ENCODE data around the gene NR1D2. TPM values are rescaled to one million over a fixed set of nuclear protein-coding genes. Genes with fewer than 3 reads are reported as not detected.
A peak's percentile ranks its signal among the peaks of the same experiment; 100 is the strongest.

The NR1D2 gene
- total RNA-seq, 1 experiment from 2014 or later, result 10.4 TPM

- no peak for DNase-seq (ENCODE audit: low read depth)
Measured at GRCh38 chr3:23931597-23931996, 13.5 kb upstream of the NR1D2 start.

- DNase-seq (ENCODE audit: low read depth), result no peak
Measured at GRCh38 chr3:23932571-23932970, 12.5 kb upstream of the NR1D2 start.

- no peak for DNase-seq (ENCODE audit: low read depth)
Measured at GRCh38 chr3:23934253-23934652, 10.8 kb upstream of the NR1D2 start.

GRCh38 chr3:23937296-23937695 is 7.8 kb upstream of the NR1D2 start:
- DNase-seq (ENCODE audit: low read depth), result no peak

- no peak for DNase-seq (ENCODE audit: low read depth)
Measured at GRCh38 chr3:23938688-23939087, 6.4 kb upstream of the NR1D2 start.

GRCh38 chr3:23940775-23941174 is 4.3 kb upstream of the NR1D2 start:
- no peak for DNase-seq (ENCODE audit: low read depth)

GRCh38 chr3:23941440-23941839 is 3.6 kb upstream of the NR1D2 start:
- no peak for DNase-seq (ENCODE audit: low read depth)

GRCh38 chr3:23942546-23942945 is 2.5 kb upstream of the NR1D2 start:
- no peak for DNase-seq (ENCODE audit: low read depth)

GRCh38 chr3:23944007-23944783 is 891 bp upstream of the NR1D2 start:
- DNase-seq (ENCODE audit: low read depth), result no peak

- no peak for DNase-seq (ENCODE audit: low read depth)
Measured at GRCh38 chr3:23945663-23945912, 502 bp downstream of the NR1D2 start.

GRCh38 chr3:23945913-23946687 is 1.0 kb downstream of the NR1D2 start:
- DNase-seq (ENCODE audit: low read depth), result peak; percentile 96

- DNase-seq (ENCODE audit: low read depth), result no peak
Measured at GRCh38 chr3:23948761-23949160, 3.7 kb downstream of the NR1D2 start.

GRCh38 chr3:23949784-23950183 is 4.7 kb downstream of the NR1D2 start:
- peak; percentile 19 for DNase-seq (ENCODE audit: low read depth)

- no peak for DNase-seq (ENCODE audit: low read depth)
Measured at GRCh38 chr3:23950293-23950692, 5.2 kb downstream of the NR1D2 start.

- DNase-seq (ENCODE audit: low read depth), result peak; percentile 65
Measured at GRCh38 chr3:23952646-23953045, 7.6 kb downstream of the NR1D2 start.

- DNase-seq (ENCODE audit: low read depth), result no peak
Measured at GRCh38 chr3:23953523-23953922, 8.4 kb downstream of the NR1D2 start.

- no peak for DNase-seq (ENCODE audit: low read depth)
Measured at GRCh38 chr3:23954144-23954543, 9.1 kb downstream of the NR1D2 start.

GRCh38 chr3:23956701-23957100 is 11.6 kb downstream of the NR1D2 start:
- DNase-seq (ENCODE audit: low read depth), result no peak

GRCh38 chr3:23959135-23959900 is 14.2 kb downstream of the NR1D2 start:
- DNase-seq (ENCODE audit: low read depth), result peak; percentile 79

- no peak for DNase-seq (ENCODE audit: low read depth)
Measured at GRCh38 chr3:23960649-23961048, 15.6 kb downstream of the NR1D2 start.

- DNase-seq (ENCODE audit: low read depth), result peak; percentile 70
Measured at GRCh38 chr3:23961066-23961465, 16.0 kb downstream of the NR1D2 start.

- peak; percentile 37 for DNase-seq (ENCODE audit: low read depth)
Measured at GRCh38 chr3:23961913-23962312, 16.8 kb downstream of the NR1D2 start.
